Measurements from ENCODE around the gene CYP2S1. TPM values are rescaled to one million over a fixed set of nuclear protein-coding genes. Genes with fewer than 3 reads are reported as not detected.

The CYP2S1 gene
- total and polyA plus RNA-seq, 9 of the 15 experiments (the other 6 are each of a cell fraction or from before 2014, with no cell fraction given) = 0.07 to 1.9 (median 0.41) TPM

DNA sequence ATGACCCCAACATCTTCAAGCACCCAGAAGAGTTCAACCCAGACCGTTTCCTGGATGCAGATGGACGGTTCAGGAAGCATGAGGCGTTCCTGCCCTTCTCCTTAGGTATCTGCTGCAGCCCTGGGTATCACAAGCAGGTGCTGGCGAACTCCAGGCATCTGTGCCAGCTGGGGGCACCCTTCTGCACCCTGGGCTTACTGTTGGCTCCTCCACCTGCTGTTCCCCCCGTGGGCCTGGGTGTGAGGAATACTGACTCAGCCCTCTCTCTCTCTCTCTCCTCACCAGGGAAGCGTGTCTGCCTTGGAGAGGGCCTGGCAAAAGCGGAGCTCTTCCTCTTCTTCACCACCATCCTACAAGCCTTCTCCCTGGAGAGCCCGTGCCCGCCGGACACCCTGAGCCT lies 13.0 kb downstream of the CYP2S1 start:
- no peak for FAIRE-seq
- intact Hi-C loops (cut with micrococcal nuclease) = loop anchor here (10.0 kb wide), 1 partner anchor 239 kb away; the partner anchor contains the start of gene ERICH4

More for the DNA sequence above, 13.0 kb downstream of the CYP2S1 start:
- H3K79me2 ChIP-seq (ENCODE audit: control insufficient read depth, insufficient read depth, low read length) = no peaks in the 10 kb centered on the region
- no peak overlapping the region for H3K27ac ChIP-seq (ENCODE audit: extremely low read depth, low read depth, low read length)
- ChIA-PET POLR2A (interaction anchor here (0.7 kb wide), 1 partner anchor 72 kb away, joined by 3 read pairs; no protein-coding TSS in a partner anchor), CTCF (ENCODE audit: low intra/inter-chr PET ratio) (interaction anchor here (3.8 kb wide), 1 partner anchor 56 kb away, joined by 25 read pairs; no protein-coding TSS in a partner anchor)
- DNase-seq (ENCODE audit: extremely low read depth in 1 of 4, low spot score in 3 of 4) (no peak), ATAC-seq (no peak)
- BruUV-seq (replicated peaks) = no TSS peak
- 0 out of 4 replicates have a peak overlapping the region, but pooled peaks of 1 of the 2 experiments have one; percentile 20 for H3K9ac ChIP-seq (ENCODE audit: insufficient read depth in 1 of 2, low read depth in 2 of 2, low read length in 2 of 2)
- H3K4me3 ChIP-seq = no peak overlapping the region
- peaks cover 10 to 15% of the 10 kb centered on the region in 2 experiments; a peak in 4 of 5 replicates for H3K4me1 ChIP-seq (replicated peaks in 1 of 2; ENCODE audit: control insufficient read depth in 2 of 2, insufficient read depth in 2 of 2, low read length in 2 of 2)
- H3K9me3 ChIP-seq (replicated peaks; ENCODE audit: control insufficient read depth, insufficient read depth, low read depth, low read length) = no peaks in the 10 kb centered on the region
- in situ Hi-C loops (cut with MboI) = loop anchor here (10.0 kb wide), 1 partner anchor 369 kb away; the partner anchor contains the start of gene CEACAM21
- no peaks in the 10 kb centered on the region for H3K36me3 ChIP-seq (ENCODE audit: control insufficient read depth, insufficient read depth, low read length)
- no peak for TF ChIP-seq TEAD1 (CRISPR knock-in tag; IDR thresholded peaks at IDR 0.05)
- TF ChIP-seq, protein P1, sequence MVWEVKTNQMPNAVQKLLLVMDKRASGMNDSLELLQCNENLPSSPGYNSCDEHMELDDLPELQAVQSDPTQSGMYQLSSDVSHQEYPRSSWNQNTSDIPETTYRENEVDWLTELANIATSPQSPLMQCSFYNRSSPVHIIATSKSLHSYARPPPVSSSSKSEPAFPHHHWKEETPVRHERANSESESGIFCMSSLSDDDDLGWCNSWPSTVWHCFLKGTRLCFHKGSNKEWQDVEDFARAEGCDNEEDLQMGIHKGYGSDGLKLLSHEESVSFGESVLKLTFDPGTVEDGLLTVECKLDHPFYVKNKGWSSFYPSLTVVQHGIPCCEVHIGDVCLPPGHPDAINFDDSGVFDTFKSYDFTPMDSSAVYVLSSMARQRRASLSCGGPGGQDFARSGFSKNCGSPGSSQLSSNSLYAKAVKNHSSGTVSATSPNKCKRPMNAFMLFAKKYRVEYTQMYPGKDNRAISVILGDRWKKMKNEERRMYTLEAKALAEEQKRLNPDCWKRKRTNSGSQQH (CRISPR knock-in tag; IDR thresholded peaks at IDR 0.05) = no peak
- TF ChIP-seq RAD51 (IDR thresholded peaks at IDR 0.05; ENCODE audit: borderline replicate concordance, low read depth) = no peak
- H3K4me2 ChIP-seq (ENCODE audit: insufficient read depth, low read length) = no peak overlapping the region
- no peak overlapping the region for H2AFZ ChIP-seq (ENCODE audit: low read depth, low read length)
- no peaks in the 10 kb centered on the region for H3K9me1 ChIP-seq (ENCODE audit: control insufficient read depth, insufficient read depth, low read length)
- H4K20me1 ChIP-seq (replicated peaks; ENCODE audit: control insufficient read depth, insufficient read depth, low read length) = no peaks in the 10 kb centered on the region
- peaks cover 0 to 11% of the 10 kb centered on the region in 2 experiments; a peak in 2 of 5 replicates for H3K27me3 ChIP-seq (ENCODE audit: control insufficient read depth in 2 of 2, insufficient read depth in 2 of 2, low read length in 2 of 2)
- WGBS (ENCODE audit: insufficient coverage, low coverage, missing lambda C conversion rate) = 33% methylated on average over 9 of the region's 10 CpGs
